ENCODE measurements around the gene KCNK10. TPM values are rescaled to one million over a fixed set of nuclear protein-coding genes. Genes with fewer than 3 reads are reported as not detected.

The KCNK10 gene
- polyA plus RNA-seq, 6 donors from 2014 or later = not detected

- no peaks in the 10 kb centered on the region for H3K4me1 Mint-ChIP-seq
- peaks cover 47 to 73% (median 64%) of the 10 kb centered on the region in 3 donors for H3K27me3 Mint-ChIP-seq
- ATAC-seq (ENCODE audit: low read depth in 2 of 2) (no peak), DNase-seq (no peak)
- peaks cover 0 to 7% (median 2%) of the 10 kb centered on the region in 7 donors for H3K9me3 Mint-ChIP-seq
- H3K4me3 Mint-ChIP-seq = no peak overlapping the region
- peaks cover 0 to 12% of the 10 kb centered on the region in 2 donors for H3K36me3 Mint-ChIP-seq
- no peak overlapping the region for H3K27ac Mint-ChIP-seq
These were observed 10.0 kb upstream of the KCNK10 start for GRCh38 chr14:88333036-88333435.

GRCh38 chr14:88327497-88327896, 4.4 kb upstream of the KCNK10 start:
- Mint-ChIP-seq H3K27me3 (peaks cover 58 to 66% (median 66%) of the 10 kb centered on the region in 3 donors), H3K4me3 (no peak overlapping the region), H3K36me3 (no peaks in the 10 kb centered on the region), H3K27ac (no peak overlapping the region), H3K9me3 (peaks cover 0 to 7% (median 1%) of the 10 kb centered on the region in 7 donors), H3K4me1 (peaks cover 0 to 9% (median 4%) of the 10 kb centered on the region in 3 donors)
- ATAC-seq (ENCODE audit: low read depth in 2 of 2) (no peak), DNase-seq (no peak)

DNA sequence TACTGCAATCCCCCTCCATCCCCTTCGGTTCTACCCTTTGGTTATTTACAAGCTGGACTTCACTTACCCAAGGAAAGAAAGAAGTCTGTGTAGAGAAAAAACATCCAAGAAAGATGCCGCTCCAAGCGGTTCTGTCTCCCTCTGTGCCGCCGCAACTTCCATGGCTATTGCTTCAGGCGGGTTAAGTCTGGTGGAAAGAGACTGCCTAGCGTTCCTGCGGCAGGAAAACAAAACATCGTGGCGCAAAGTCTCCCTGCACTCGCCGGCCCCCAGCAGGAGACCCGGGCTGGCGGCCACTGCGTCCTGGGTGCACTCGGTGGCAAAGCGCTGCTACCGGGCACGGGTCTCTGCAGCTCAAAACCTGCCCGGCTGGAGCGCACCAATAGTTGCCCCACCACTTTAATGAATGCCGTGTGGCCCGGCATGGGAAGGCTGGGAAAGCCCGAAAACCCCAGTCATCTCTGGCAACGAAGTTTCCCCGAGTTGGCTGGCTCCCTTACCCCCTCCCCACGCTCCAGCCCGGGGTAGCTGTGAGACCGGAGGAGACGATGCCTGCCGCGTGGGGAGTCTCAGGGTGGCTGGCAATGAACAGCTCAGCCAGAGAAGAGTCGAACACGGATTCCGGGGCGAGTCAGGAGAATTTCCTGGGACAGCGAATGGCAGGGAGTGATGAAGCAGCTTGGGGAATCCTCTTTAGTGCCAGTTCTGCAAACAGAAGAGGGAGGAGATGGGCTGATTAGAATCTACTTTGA, 3.5 kb upstream of the KCNK10 start:
- H3K36me3 Mint-ChIP-seq = no peaks in the 10 kb centered on the region
- peaks cover 0 to 7% (median 1%) of the 10 kb centered on the region in 7 donors for H3K9me3 Mint-ChIP-seq
- H3K4me1 Mint-ChIP-seq = peaks cover 0 to 9% (median 4%) of the 10 kb centered on the region in 3 donors
- no peak overlapping the region for H3K4me3 Mint-ChIP-seq
- ATAC-seq (ENCODE audit: low read depth in 2 of 2) (no peak), DNase-seq (no peak)
- H3K27me3 Mint-ChIP-seq = peaks cover 52 to 64% (median 62%) of the 10 kb centered on the region in 3 donors
- H3K27ac Mint-ChIP-seq = no peak overlapping the region

GRCh38 chr14:88325883-88326282, 2.8 kb upstream of the KCNK10 start:
- H3K4me3 Mint-ChIP-seq = no peak overlapping the region

GRCh38 chr14:88324930-88325329, 1.9 kb upstream of the KCNK10 start:
- peaks cover 0 to 9% (median 4%) of the 10 kb centered on the region in 3 donors for H3K4me1 Mint-ChIP-seq
- H3K36me3 Mint-ChIP-seq = no peaks in the 10 kb centered on the region
- no peak overlapping the region for H3K27ac Mint-ChIP-seq
- DNase-seq (no peak), ATAC-seq (ENCODE audit: low read depth in 2 of 2) (no peak)
- H3K4me3 Mint-ChIP-seq = peak overlapping the region in 7 of 8 donors; percentile 2 to 80 (median 36)
- H3K27me3 Mint-ChIP-seq = peaks cover 45 to 55% (median 50%) of the 10 kb centered on the region in 3 donors
- H3K9me3 Mint-ChIP-seq = peaks cover 0 to 7% (median 1%) of the 10 kb centered on the region in 7 donors

More at GRCh38 chr14:88325883-88326282, 2.8 kb upstream of the KCNK10 start:
- no peak for DNase-seq
- Mint-ChIP-seq H3K36me3 (no peaks in the 10 kb centered on the region), H3K9me3 (peaks cover 0 to 7% (median 1%) of the 10 kb centered on the region in 7 donors), H3K27me3 (peaks cover 50 to 58% (median 55%) of the 10 kb centered on the region in 3 donors), H3K4me1 (peaks cover 0 to 9% (median 4%) of the 10 kb centered on the region in 3 donors), H3K27ac (no peak overlapping the region)
- no peak for ATAC-seq (ENCODE audit: low read depth in 2 of 2)

DNA sequence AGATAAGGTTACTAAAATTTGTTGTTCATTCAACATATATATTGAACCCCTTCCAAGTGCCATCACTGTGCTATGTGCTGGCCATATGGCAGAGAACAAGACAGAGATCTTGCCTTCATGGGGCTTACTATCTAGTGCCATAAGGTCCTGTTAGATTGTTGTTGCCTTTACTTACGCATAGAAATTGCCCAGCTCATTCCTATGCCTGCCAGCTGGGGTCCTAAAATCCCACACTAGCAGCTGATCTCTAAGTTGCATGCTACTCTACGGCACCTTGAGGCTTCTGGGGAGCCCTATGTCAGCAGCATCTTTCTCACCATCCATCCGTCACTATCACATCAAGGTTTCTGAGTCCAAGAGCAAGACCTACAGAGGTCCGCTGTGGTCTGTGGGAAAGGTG, 1.4 kb upstream of the KCNK10 start:
- Mint-ChIP-seq H3K4me1 (peaks cover 0 to 9% (median 4%) of the 10 kb centered on the region in 3 donors), H3K27ac (no peak overlapping the region), H3K4me3 (peak overlapping the region in 7 of 8 donors; percentile 33 to 86 (median 74)), H3K27me3 (peaks cover 41 to 51% (median 45%) of the 10 kb centered on the region in 3 donors), H3K36me3 (no peaks in the 10 kb centered on the region), H3K9me3 (peaks cover 0 to 7% (median 1%) of the 10 kb centered on the region in 7 donors)
- ATAC-seq (ENCODE audit: low read depth in 2 of 2) = no peak
- no peak for DNase-seq

DNA sequence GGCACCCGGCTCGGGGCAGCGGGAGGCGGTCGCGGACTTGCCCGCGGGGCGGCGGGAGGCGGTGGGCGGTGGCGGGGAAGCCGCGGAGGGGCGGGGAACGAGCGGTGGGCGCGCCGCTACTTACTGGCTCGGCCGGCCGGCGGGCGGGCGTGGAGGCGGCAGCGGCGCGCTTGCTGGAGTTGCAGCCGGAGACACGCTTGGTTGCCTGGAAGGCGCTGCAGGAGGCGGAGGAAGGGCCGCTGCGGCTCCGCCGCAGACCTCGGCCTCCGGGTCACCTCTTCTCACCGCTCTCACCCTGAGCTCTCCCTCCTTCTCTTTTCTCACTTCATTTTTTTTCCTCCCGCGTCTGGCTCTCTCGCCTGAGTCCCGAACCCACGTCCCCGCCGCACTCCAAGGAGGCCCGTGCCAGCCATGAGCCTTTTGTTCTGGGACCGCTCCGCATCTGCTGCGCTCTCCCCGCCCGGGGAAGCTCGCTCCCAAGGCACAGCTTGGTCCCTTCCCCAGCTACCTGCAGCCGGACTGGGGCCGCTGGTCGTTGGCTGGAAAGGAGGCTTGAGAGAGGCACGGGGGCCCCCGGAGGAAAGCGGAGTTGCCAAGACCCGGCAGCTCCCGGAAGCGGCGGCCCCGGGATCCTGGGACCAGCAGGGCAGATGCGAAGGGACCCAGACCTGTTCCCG, 592 bp upstream of the KCNK10 start:
- Mint-ChIP-seq H3K27ac (peak overlapping the region in 1 of 6 donors; percentile 67), H3K36me3 (no peaks in the 10 kb centered on the region), H3K27me3 (peaks cover 40 to 48% (median 42%) of the 10 kb centered on the region in 3 donors), H3K4me1 (peaks cover 0 to 9% (median 4%) of the 10 kb centered on the region in 3 donors), H3K4me3 (peak overlapping the region; percentile 59 to 86 (median 80)), H3K9me3 (peaks cover 0 to 7% (median 1%) of the 10 kb centered on the region in 7 donors)
- DNase-seq (peak; percentile 2), ATAC-seq (ENCODE audit: low read depth in 2 of 2) (peak; percentile 46 to 47)

DNA sequence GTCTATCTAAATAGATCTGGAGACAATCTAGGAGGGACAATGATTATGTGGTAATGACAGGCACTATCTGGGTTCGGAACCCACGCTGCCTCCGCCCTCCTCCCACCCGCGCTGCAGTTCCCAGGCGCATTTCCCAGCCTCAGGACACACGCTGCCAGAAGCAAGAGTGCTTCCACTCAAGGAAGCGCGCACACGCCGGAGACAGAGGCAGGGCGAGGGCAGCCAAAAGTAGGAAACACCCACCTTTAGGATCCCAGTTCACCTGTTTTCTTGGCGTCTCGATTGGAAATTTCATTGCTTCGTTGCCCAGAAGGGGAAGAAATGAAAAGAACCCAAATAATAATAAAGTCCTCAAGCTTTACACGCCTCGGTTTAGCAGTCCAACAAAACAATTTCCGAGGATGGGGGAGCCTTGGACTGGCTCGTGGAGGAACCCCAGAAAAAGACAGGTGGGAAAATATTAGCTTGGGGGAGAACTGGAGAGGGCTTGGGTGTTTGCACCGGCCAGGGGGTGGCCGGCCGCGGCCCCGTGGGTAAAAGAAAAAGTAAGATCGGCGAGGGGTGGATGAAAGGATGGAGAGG, 474 bp downstream of the KCNK10 start:
- DNase-seq (no peak), ATAC-seq (ENCODE audit: low read depth in 2 of 2) (no peak)
- peaks cover 0 to 9% (median 4%) of the 10 kb centered on the region in 3 donors for H3K4me1 Mint-ChIP-seq
- peaks cover 0 to 4% (median 0%) of the 10 kb centered on the region in 7 donors for H3K9me3 Mint-ChIP-seq
- H3K4me3 Mint-ChIP-seq = no peak overlapping the region
- H3K36me3 Mint-ChIP-seq = no peaks in the 10 kb centered on the region
- peak overlapping the region in 1 of 6 donors; percentile 84 for H3K27ac Mint-ChIP-seq
- peaks cover 30 to 45% (median 31%) of the 10 kb centered on the region in 3 donors for H3K27me3 Mint-ChIP-seq

DNA sequence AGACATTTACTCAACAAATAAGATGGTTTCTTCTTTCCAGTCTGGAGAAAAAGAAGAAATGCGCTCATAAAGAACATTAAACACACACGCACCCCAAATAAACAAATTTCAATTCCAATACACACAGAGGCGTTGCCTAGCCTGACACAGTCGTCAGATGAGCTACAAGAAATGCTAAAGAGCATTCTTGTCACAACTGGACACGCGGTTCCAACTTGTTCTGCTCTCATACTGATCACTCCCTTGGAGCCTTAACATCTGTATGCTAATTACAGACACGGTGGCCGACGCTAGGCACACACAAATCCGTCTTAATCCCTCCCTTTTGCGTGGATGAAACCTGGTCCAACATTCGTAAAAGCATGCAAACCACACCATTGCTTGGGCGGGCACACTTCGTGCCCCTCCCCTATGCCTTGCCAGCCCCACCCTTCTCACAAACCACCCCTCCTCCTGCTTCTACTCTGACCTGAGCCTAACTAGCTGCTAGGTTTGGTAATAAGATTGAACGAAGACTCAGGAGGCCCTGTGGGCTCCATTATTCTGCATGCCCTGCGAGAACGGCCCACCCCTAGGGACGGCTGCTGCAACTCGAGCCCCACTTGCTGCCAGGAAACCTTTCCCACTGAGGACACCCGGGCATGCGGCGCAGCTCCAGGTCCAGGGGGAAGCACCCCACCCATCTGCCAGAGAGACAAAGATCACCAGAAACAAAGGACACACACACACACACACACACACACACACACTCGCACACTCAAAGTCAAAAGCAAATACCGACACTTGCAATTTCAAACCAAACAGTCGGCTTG, 1.2 kb downstream of the KCNK10 start:
- H3K4me3 Mint-ChIP-seq = no peak overlapping the region
- peaks cover 24 to 38% (median 24%) of the 10 kb centered on the region in 3 donors for H3K27me3 Mint-ChIP-seq
- DNase-seq (no peak), ATAC-seq (ENCODE audit: low read depth in 2 of 2) (no peak)
- H3K4me1 Mint-ChIP-seq = peaks cover 0 to 9% (median 4%) of the 10 kb centered on the region in 3 donors
- peaks cover 0 to 1% (median 0%) of the 10 kb centered on the region in 7 donors for H3K9me3 Mint-ChIP-seq
- H3K27ac Mint-ChIP-seq = no peak overlapping the region
- no peaks in the 10 kb centered on the region for H3K36me3 Mint-ChIP-seq

GRCh38 chr14:88318406-88318805, 4.7 kb downstream of the KCNK10 start:
- DNase-seq = no peak
- no peaks in the 10 kb centered on the region for H3K4me1 Mint-ChIP-seq
- H3K4me3 Mint-ChIP-seq = no peak overlapping the region
- no peak for ATAC-seq (ENCODE audit: low read depth in 2 of 2)
- peaks cover 0 to 7% (median 2%) of the 10 kb centered on the region in 7 donors for H3K9me3 Mint-ChIP-seq
- H3K27me3 Mint-ChIP-seq = peaks cover 8 to 21% (median 12%) of the 10 kb centered on the region in 3 donors
- H3K27ac Mint-ChIP-seq = no peak overlapping the region
- no peaks in the 10 kb centered on the region for H3K36me3 Mint-ChIP-seq

DNA sequence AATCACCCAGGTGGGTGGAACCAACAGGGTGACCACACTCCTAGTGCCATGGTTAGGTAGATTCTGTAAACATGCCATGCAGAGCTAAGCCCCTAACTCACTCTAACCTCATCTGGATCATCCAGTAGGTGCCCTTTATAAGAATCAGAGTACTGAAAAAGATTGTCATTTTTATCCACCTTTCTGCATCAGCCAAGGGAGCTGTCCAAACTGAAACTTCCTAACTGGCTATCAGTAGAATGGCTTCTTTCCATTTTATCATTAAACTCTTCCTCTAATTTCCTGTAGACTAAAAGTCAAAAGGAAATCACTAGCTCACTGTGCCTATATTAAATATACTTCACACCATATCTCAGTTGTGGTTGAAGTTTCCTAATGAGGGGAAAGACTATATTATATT, 6.5 kb downstream of the KCNK10 start:
- ATAC-seq (ENCODE audit: low read depth in 2 of 2) (no peak), DNase-seq (no peak)
- H3K9me3 Mint-ChIP-seq = peaks cover 0 to 16% (median 6%) of the 10 kb centered on the region in 7 donors
- no peaks in the 10 kb centered on the region for H3K4me1 Mint-ChIP-seq
- no peaks in the 10 kb centered on the region for H3K36me3 Mint-ChIP-seq
- no peak overlapping the region for H3K27ac Mint-ChIP-seq
- peaks cover 8 to 21% (median 12%) of the 10 kb centered on the region in 3 donors for H3K27me3 Mint-ChIP-seq
- no peak overlapping the region for H3K4me3 Mint-ChIP-seq

GRCh38 chr14:88312257-88312656, 10.8 kb downstream of the KCNK10 start:
- DNase-seq (no peak), ATAC-seq (ENCODE audit: low read depth in 2 of 2) (no peak)
- Mint-ChIP-seq H3K27ac (no peak overlapping the region), H3K9me3 (peaks cover 0 to 16% (median 6%) of the 10 kb centered on the region in 7 donors), H3K4me1 (no peaks in the 10 kb centered on the region), H3K4me3 (no peak overlapping the region), H3K27me3 (peaks cover 8 to 14% (median 12%) of the 10 kb centered on the region in 3 donors), H3K36me3 (no peaks in the 10 kb centered on the region)

Measured in naive B cell (primary cell).